IPS-18a (cell line): ENCODE results near the gene RBM24.

Experiments used
- H3K27ac ChIP-seq: one replicate; pipeline ENCODE4 v1.5.1; 2013; ENCODE audit warnings: low read length
- H3K27me3 ChIP-seq: one replicate; pipeline ENCODE4 v1.6.1; 2013; ENCODE audit warnings: mild to moderate bottlenecking, low read length; ENCODE audit not compliant: control insufficient read depth, insufficient read depth
- H3K36me3 ChIP-seq: one replicate; pipeline ENCODE4 v1.6.1; 2013; ENCODE audit warnings: low read depth, low read length; ENCODE audit not compliant: control insufficient read depth
- H3K4me1 ChIP-seq: one replicate; pipeline ENCODE4 v1.6.1; 2013; ENCODE audit warnings: low read depth, low read length; ENCODE audit not compliant: control insufficient read depth
- H3K4me3 ChIP-seq: one replicate; pipeline ENCODE4 v1.5.1; 2013; ENCODE audit warnings: low read length
- H3K9ac ChIP-seq: one replicate; pipeline ENCODE4 v1.6.1; 2013; ENCODE audit warnings: mild to moderate bottlenecking, low read length, moderate library complexity
- H3K9me3 ChIP-seq: one replicate; pipeline ENCODE4 v1.6.1; 2013; ENCODE audit warnings: low read depth, low read length; ENCODE audit not compliant: control insufficient read depth

Gene RBM24

DNA sequence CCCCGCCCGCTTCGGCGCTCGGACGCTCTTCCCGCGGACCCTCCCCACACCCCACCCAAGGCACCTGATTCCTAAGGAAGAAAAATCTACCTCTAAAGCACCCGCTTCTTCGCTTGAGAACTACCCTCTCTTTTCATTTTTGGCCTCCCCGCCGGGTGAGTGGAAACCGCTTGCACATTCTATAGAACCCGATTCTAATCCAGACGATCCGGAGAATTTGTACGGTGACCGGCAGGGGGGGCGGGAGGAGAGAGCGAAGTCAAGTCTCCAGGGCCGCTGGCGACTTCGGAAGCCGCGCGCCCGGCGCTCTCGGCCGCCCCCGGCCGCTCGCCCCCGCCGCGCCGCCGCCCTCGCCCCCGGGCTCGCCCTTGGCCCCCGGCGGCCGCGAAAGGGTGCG, at the start of gene RBM24:
RBM24 (plus strand) TSS at position 262 of the 397 bp plus-strand sequence. CDS start 221 bp downstream, outside the sequence.
- Histone ChIP-seq H3K27ac (no peak within 1 kb of the TSS), H3K36me3 (no peaks in the 10 kb centered on the region), H3K27me3 (peaks cover 73% of the 10 kb centered on the region), H3K4me1 (peaks cover 4% of the 10 kb centered on the region), H3K4me3 (peak within 1 kb of the TSS; percentile 56), H3K9me3 (no peaks in the 10 kb centered on the region), H3K9ac (peak within 1 kb of the TSS; percentile 51)

DNA sequence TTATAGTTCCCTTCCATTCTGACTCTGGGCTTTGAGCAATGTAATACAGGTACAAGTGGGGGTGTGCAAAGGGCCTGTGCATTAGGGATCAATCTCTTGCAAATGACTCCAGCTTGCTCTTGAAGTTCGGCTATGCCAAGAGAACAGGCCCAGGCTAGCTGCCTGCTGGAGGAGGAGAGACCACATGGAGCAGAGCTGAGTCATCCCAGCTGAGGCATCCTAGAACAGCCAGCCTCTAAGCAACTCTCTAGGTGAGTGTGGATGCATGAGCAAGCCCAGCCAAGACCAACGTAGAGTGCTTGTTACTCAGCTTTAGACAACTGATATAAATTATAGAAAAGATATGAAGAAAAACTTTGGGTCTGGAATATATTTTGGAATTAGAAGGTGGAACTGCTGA, 47.6 kb upstream of the RBM24 start:
- Histone ChIP-seq H3K4me1 (no peaks in the 10 kb centered on the region), H3K36me3 (no peaks in the 10 kb centered on the region), H3K9ac (no peak overlapping the region), H3K27ac (no peak overlapping the region), H3K9me3 (no peaks in the 10 kb centered on the region), H3K27me3 (no peaks in the 10 kb centered on the region), H3K4me3 (no peak overlapping the region)

DNA sequence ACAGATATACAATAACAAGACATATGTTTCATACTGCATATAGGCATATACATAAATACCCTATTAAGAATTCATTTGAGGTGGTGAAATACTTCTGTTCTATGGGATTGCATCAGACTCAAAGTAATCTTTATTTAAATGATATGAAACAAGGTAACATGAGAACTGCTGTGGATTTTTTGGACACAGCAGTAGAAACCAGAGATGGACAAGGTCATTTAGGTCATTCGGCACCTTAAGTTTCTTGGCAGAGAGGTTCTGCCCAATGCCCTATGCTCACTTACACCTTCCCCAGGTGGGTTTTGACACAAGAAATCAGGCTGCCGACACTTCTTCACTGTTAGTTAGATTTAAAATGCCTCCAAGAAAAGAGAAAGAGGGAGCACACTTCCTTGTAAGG, 43.9 kb upstream of the RBM24 start:
- Histone ChIP-seq H3K36me3 (no peaks in the 10 kb centered on the region), H3K4me1 (peaks cover 6% of the 10 kb centered on the region), H3K9ac (no peak overlapping the region), H3K27ac (no peak overlapping the region), H3K4me3 (no peak overlapping the region), H3K9me3 (no peaks in the 10 kb centered on the region), H3K27me3 (no peaks in the 10 kb centered on the region)

- H3K27me3 ChIP-seq, result no peaks in the 10 kb centered on the region
- no peaks in the 10 kb centered on the region for H3K9me3 ChIP-seq
- H3K4me3 ChIP-seq, result no peak overlapping the region
- peaks cover 10% of the 10 kb centered on the region for H3K4me1 ChIP-seq
- no peak overlapping the region for H3K27ac ChIP-seq
- no peaks in the 10 kb centered on the region for H3K36me3 ChIP-seq
- no peak overlapping the region for H3K9ac ChIP-seq
These were observed 41.9 kb upstream of the RBM24 start for GRCh38 chr6:17239260-17239659.

DNA sequence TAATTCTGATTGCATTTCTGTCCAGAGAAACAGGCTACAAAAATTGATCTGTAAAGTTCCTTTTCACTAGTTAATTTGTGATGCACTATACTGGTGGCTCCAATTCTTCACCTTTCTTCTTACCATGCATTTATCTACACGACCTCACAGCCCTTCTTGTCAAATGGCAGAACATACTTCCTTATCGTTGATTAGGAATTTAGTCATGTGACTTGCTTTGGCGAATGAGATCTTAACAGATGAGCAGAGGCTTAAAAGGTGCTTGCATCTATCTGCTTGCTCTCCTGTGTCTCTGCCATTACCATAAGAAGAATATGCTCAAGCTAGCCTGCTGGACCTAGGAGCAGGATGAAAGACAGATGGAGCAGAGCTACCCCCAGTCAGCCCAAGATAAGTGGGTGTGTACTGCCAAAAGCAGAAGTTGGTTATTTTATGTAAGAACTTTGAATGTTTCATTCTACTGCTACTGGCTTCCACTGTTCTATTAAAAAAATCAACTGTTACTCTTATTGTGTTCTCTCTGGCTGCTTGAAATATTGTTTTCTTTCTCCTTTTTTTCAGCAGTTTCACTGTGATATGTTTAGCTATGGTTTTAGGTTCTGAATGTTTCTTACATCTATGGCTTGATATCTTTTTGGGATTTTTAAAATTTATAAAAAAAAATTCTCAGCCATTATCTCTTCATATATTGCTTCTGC, 40.2 kb upstream of the RBM24 start:
- Histone ChIP-seq H3K27me3 (no peaks in the 10 kb centered on the region), H3K9ac (no peak overlapping the region), H3K4me1 (peaks cover 10% of the 10 kb centered on the region), H3K36me3 (no peaks in the 10 kb centered on the region), H3K4me3 (no peak overlapping the region), H3K9me3 (no peaks in the 10 kb centered on the region), H3K27ac (no peak overlapping the region)

DNA sequence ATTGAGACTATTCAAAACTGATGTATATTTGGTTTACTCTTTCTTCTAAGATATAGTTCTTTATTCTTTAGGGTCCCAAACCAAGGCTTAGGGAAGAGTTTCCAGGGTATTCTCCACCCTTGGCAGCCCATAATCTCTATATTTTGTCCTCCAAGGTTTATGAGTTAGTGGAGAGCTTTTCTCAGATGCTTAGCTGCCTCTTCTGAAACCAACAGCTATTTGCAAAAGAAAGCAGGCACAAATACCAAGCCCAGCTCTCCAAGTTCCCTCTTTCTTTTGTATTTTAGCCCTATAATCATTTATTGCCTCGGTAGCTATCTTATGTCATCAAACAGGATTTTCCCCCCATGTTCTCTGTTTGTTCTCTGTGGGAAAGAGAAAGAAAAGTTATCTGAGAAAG, 39.1 kb upstream of the RBM24 start:
- Histone ChIP-seq H3K4me1 (peaks cover 10% of the 10 kb centered on the region), H3K4me3 (peak overlapping the region; percentile 28), H3K27me3 (no peaks in the 10 kb centered on the region), H3K27ac (no peak overlapping the region), H3K36me3 (no peaks in the 10 kb centered on the region), H3K9me3 (no peaks in the 10 kb centered on the region), H3K9ac (no peak overlapping the region)

- Histone ChIP-seq H3K36me3 (no peaks in the 10 kb centered on the region), H3K27ac (no peak overlapping the region), H3K27me3 (no peaks in the 10 kb centered on the region), H3K9ac (no peak overlapping the region), H3K9me3 (peaks cover 3% of the 10 kb centered on the region), H3K4me1 (no peaks in the 10 kb centered on the region), H3K4me3 (no peak overlapping the region)
These were observed 30.9 kb upstream of the RBM24 start for GRCh38 chr6:17250237-17250636.

DNA sequence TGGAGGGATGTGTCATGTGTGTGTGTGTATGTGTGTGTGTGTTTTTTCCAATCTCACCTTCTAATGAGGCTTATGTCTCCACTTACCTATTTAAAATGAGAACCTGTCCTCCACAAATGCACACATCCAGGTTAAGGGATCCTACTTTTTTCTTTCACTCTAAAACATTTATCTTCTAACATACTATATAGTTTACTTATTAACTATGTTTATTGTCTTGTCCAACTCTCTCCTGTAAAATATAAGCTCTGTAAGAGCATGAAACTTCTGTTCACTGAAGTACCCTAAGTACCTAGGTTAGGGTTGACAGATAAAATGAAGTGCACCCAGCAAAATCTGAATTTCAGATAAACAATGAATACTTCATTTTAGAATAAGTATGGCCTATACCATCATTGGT, 29.2 kb upstream of the RBM24 start:
- Histone ChIP-seq H3K9ac (no peak overlapping the region), H3K4me3 (no peak overlapping the region), H3K27ac (no peak overlapping the region), H3K9me3 (peaks cover 3% of the 10 kb centered on the region), H3K36me3 (no peaks in the 10 kb centered on the region), H3K27me3 (no peaks in the 10 kb centered on the region), H3K4me1 (no peaks in the 10 kb centered on the region)

- Histone ChIP-seq H3K27me3 (no peaks in the 10 kb centered on the region), H3K4me1 (peaks cover 7% of the 10 kb centered on the region), H3K9me3 (no peaks in the 10 kb centered on the region), H3K27ac (no peak overlapping the region), H3K4me3 (no peak overlapping the region), H3K9ac (no peak overlapping the region), H3K36me3 (no peaks in the 10 kb centered on the region)
These were observed 22.4 kb upstream of the RBM24 start for GRCh38 chr6:17258749-17259148.

DNA sequence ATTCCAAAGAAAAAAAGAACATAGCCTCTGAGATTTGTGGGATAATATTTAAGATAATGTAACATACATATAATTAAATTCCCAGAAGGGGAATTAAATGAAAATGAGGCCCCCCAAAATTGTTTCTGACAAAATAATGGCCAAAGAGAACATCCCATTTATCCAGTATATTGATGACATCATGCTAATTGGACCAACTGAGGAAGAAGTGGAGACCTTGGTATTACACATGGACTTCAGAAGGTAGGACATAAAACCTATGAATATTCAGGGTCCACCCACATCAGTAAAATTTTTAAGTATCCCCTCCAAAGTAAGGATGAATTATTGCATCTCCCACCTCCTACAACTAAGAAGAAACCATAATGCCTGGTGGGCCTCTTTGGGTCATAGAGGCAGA, 15.6 kb upstream of the RBM24 start:
- Histone ChIP-seq H3K9me3 (no peaks in the 10 kb centered on the region), H3K27me3 (no peaks in the 10 kb centered on the region), H3K36me3 (no peaks in the 10 kb centered on the region), H3K4me3 (no peak overlapping the region), H3K9ac (no peak overlapping the region), H3K27ac (no peak overlapping the region), H3K4me1 (no peaks in the 10 kb centered on the region)

DNA sequence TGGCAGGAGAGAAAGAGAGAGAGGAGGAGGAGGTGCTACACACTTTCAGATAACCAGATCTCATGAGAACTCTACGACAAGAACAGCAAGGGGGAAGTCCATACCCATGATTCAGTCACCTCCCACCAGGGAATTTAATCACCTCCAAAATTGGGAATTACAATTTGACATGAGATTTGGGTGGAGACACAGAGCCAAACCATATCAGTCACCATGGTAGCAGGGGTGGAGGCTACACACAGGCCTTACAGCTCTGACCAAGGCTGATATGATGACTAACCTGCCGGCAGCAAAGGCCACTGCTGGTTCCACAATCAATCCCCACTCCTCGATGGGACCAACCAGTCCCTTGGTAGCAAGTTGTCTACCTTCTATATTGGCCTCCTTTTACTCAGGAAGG, 13.6 kb upstream of the RBM24 start:
- Histone ChIP-seq H3K9ac (no peak overlapping the region), H3K9me3 (no peaks in the 10 kb centered on the region), H3K36me3 (no peaks in the 10 kb centered on the region), H3K4me1 (no peaks in the 10 kb centered on the region), H3K27me3 (no peaks in the 10 kb centered on the region), H3K4me3 (no peak overlapping the region), H3K27ac (no peak overlapping the region)

- Histone ChIP-seq H3K4me1 (no peaks in the 10 kb centered on the region), H3K36me3 (no peaks in the 10 kb centered on the region), H3K9me3 (no peaks in the 10 kb centered on the region), H3K4me3 (no peak overlapping the region), H3K9ac (no peak overlapping the region), H3K27me3 (no peaks in the 10 kb centered on the region), H3K27ac (no peak overlapping the region)
These were observed 13.0 kb upstream of the RBM24 start for GRCh38 chr6:17268114-17268513.
